Measurements from ENCODE around the gene HOXA11. TPM values are rescaled to one million over a fixed set of nuclear protein-coding genes. Genes with fewer than 3 reads are reported as not detected.

Gene HOXA11
- total RNA-seq, 1 experiment from 2014 or later = not detected

DNA sequence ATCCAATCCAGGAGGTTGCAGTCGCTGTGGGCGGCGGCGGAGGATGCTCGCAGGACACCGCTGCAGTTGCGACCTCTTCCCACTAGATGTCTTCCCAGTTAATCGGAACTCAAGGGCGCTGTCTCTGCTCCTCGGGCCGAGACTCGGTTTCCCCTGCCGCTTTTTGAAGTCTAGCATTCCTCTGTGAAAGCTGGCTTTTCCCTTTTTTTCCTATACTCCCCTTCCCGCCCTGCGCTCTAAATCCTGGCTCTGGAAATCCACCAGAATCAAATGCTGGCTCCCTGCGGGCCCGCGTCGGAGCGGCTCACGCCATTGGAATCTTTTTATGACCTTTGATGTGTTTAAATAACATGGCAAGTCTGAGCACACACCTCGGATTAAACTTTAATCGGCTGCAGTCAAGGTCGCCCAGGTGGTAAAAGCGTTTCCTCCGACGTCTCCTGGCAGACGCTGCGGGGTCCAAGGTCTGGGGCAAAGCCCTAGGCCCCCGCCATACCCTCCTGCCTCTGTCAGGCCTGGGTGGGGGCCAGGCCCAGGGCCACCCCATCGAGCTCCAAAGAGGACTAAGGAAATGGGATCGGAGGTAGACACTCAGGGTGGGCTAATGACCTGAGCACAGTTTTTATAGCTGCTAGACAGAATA, 25.5 kb upstream of the HOXA11 start:
- H3K4ac ChIP-seq (ENCODE audit: low read depth, low read length) = no peak overlapping the region
- H3K4me1 ChIP-seq (ENCODE audit: insufficient read depth, low read length) = no peaks in the 10 kb centered on the region
- no peak overlapping the region for H4K8ac ChIP-seq (replicated peaks; ENCODE audit: insufficient read length, low read depth, low read length)
- H3K56ac ChIP-seq (ENCODE audit: insufficient read length, low read depth, low read length) = no peak overlapping the region
- H3T11ph ChIP-seq (ENCODE audit: low read length) = no peak overlapping the region
- H3K9ac ChIP-seq (ENCODE audit: extremely low read depth, insufficient read length, low read length) = no peak overlapping the region
- H3K4me3 Mint-ChIP-seq = no peak overlapping the region
- DNase-seq = peak; percentile 78
- H3K27ac Mint-ChIP-seq = no peak overlapping the region
- peaks cover 8% of the 10 kb centered on the region for H3K23me2 ChIP-seq (ENCODE audit: insufficient read length, low read depth, low read length, poor library complexity, severe bottlenecking)
- H2BK20ac ChIP-seq (ENCODE audit: low read depth, low read length, poor library complexity, severe bottlenecking) = no peak overlapping the region
- H3K23ac ChIP-seq (ENCODE audit: insufficient read length, low read depth, low read length) = no peak overlapping the region
- no peak overlapping the region for H2BK5ac ChIP-seq (ENCODE audit: insufficient read length, low read length)
- H3K18ac ChIP-seq (ENCODE audit: insufficient read length, low read depth, low read length) = no peak overlapping the region
- TF ChIP-seq, protein P1, sequence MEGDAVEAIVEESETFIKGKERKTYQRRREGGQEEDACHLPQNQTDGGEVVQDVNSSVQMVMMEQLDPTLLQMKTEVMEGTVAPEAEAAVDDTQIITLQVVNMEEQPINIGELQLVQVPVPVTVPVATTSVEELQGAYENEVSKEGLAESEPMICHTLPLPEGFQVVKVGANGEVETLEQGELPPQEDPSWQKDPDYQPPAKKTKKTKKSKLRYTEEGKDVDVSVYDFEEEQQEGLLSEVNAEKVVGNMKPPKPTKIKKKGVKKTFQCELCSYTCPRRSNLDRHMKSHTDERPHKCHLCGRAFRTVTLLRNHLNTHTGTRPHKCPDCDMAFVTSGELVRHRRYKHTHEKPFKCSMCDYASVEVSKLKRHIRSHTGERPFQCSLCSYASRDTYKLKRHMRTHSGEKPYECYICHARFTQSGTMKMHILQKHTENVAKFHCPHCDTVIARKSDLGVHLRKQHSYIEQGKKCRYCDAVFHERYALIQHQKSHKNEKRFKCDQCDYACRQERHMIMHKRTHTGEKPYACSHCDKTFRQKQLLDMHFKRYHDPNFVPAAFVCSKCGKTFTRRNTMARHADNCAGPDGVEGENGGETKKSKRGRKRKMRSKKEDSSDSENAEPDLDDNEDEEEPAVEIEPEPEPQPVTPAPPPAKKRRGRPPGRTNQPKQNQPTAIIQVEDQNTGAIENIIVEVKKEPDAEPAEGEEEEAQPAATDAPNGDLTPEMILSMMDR (conservative IDR thresholded peaks at IDR 0.05) = peak; percentile 84
- H2AK5ac ChIP-seq (ENCODE audit: insufficient read length, low read length) = no peak overlapping the region
- H2BK15ac ChIP-seq (ENCODE audit: low read depth, low read length) = no peak overlapping the region
- no peak overlapping the region for H2BK12ac ChIP-seq (ENCODE audit: insufficient read length, low read depth, low read length)
- H4K20me1 ChIP-seq (ENCODE audit: control insufficient read depth, insufficient read depth, insufficient read length) = no peaks in the 10 kb centered on the region
- no peak overlapping the region for H2BK120ac ChIP-seq (ENCODE audit: low read depth, low read length, poor library complexity, severe bottlenecking)
- H3K9me3 ChIP-seq (ENCODE audit: control insufficient read depth, low read depth, low read length) = no peaks in the 10 kb centered on the region
- H3K9me3 Mint-ChIP-seq = peaks cover 2 to 8% of the 10 kb centered on the region in 2 experiments; a peak in 3 of 5 replicates
- no peak overlapping the region for H4K91ac ChIP-seq (ENCODE audit: insufficient read length, low read depth, low read length)
- H3K79me2 ChIP-seq (ENCODE audit: insufficient read depth, low read length) = no peaks in the 10 kb centered on the region
- H3K27me3 Mint-ChIP-seq (ENCODE audit: low read depth) = peaks cover 100% of the 10 kb centered on the region
- WGBS (ENCODE audit: extremely low coverage, insufficient read length, low lambda C conversion rate) = no CpG with 5 or more reads among the region's 32 CpGs
- no peaks in the 10 kb centered on the region for H3K79me1 ChIP-seq (ENCODE audit: insufficient read depth, low read depth, low read length, poor library complexity, severe bottlenecking)
- H3K14ac ChIP-seq (ENCODE audit: insufficient read depth, low read length) = no peak overlapping the region
- H3K4me2 ChIP-seq (ENCODE audit: insufficient read depth, insufficient read length, low read length) = no peak overlapping the region
- H4K5ac ChIP-seq (ENCODE audit: insufficient read length, low read depth, low read length) = no peak overlapping the region
- no peaks in the 10 kb centered on the region for H3K36me3 Mint-ChIP-seq (ENCODE audit: insufficient read depth in 1 of 3, low read depth in 3 of 3)
- H3K27ac ChIP-seq (ENCODE audit: insufficient read length, low read depth, low read length) = no peak overlapping the region
- H3K27me3 ChIP-seq (ENCODE audit: insufficient read depth, low read length) = peaks cover 100% of the 10 kb centered on the region
- H3K4me1 Mint-ChIP-seq = peaks cover 18 to 27% of the 10 kb centered on the region in 2 experiments
- no peak overlapping the region for H2AFZ ChIP-seq (ENCODE audit: low read length)

Measured in H9 (cell line).